K562 (cell line): ENCODE data around the gene C1QTNF7. TPM values are rescaled to one million over a fixed set of nuclear protein-coding genes. Genes with fewer than 3 reads are reported as not detected.

Experiments
- ATAC-seq: fragments of 200-7000 bp; cut with Tn5 transposase; 3 replicates; pipeline ENCODE4 v1.9.1; 2020; ENCODE audit warnings: moderate library complexity
- BruUV-seq: library from RNA; stranded (reverse); fragments of 400-500 nt; replicated peaks from 2 replicates; lab custom pipeline; 2021; lab: Mats Ljungman, UMichigan
- CTCF ChIA-PET: fragments of 300-600 bp; formaldehyde crosslinking; extraction: SDS; loops from one replicate; lab custom pipeline; 2021; ENCODE audit warnings: low intra/inter-chr PET ratio; lab: Yijun Ruan, JAX
- POLR2A ChIA-PET: fragments of 300-600, 350-650 bp; sonication (Branson Sonifier 250); formaldehyde crosslinking; extraction: SDS; loops from one replicate; lab custom pipeline; 2021; ENCODE audit warnings: antibody characterized with exemption, inconsistent platforms; lab: Yijun Ruan, JAX
- DNase-seq, 4 experiments: peaks; one replicate each; pipeline versions ENCODE4 v3.0.0 to v3.0.0-alpha.2; 2011 to 2018; ENCODE audit warnings: low spot score in 3 of 4, mixed read lengths in 3 of 4; ENCODE audit errors: extremely low read depth in 1 of 4
- FAIRE-seq: peaks from 2 replicates; lab custom pipeline; 2011; peaks lifted over from hg19 to GRCh38; lab: Jason Lieb, UNC
- H2AFZ ChIP-seq: 2 replicates; pipeline ENCODE4 v1.6.0; 2011; ENCODE audit warnings: low read depth, low read length, control low read depth, inconsistent platforms
- H3K27ac ChIP-seq: fragments of 200-600 bp; 3 replicates; pipeline ENCODE4 v1.8.0; 2011; ENCODE audit warnings: low read depth, mild to moderate bottlenecking, control low read depth, inconsistent platforms, low read length, moderate library complexity, mixed read lengths; ENCODE audit errors: extremely low read depth
- H3K27me3 ChIP-seq, 2 experiments: fragments of 300-600 bp in 1 of 2; 2 replicates in 1 of 2; 3 replicates in 1 of 2; pipeline versions ENCODE4 v1.6.0 to v1.8.0; 2011; ENCODE audit warnings: inconsistent platforms in 2 of 2, low read length in 2 of 2, mild to moderate bottlenecking in 1 of 2, mixed read lengths in 1 of 2, moderate library complexity in 1 of 2; ENCODE audit not compliant: control insufficient read depth in 2 of 2, insufficient read depth in 2 of 2
- H3K36me3 ChIP-seq: fragments of 300-600 bp; 3 replicates; pipeline ENCODE4 v1.8.0; 2011; ENCODE audit warnings: mild to moderate bottlenecking, low read length, inconsistent platforms; ENCODE audit not compliant: control insufficient read depth, insufficient read depth
- H3K4me1 ChIP-seq, 2 experiments: fragments of 200-600 bp in 1 of 2; replicated peaks in 1 of 2; 2 replicates in 1 of 2; 3 replicates in 1 of 2; pipeline versions ENCODE4 v1.5.1 to v1.8.0; 2011; ENCODE audit warnings: inconsistent platforms in 2 of 2, low read length in 2 of 2, mild to moderate bottlenecking in 1 of 2, mixed read lengths in 1 of 2, moderate library complexity in 1 of 2; ENCODE audit not compliant: control insufficient read depth in 2 of 2, insufficient read depth in 2 of 2
- H3K4me2 ChIP-seq: 2 replicates; pipeline ENCODE4 v1.6.1; 2011; ENCODE audit warnings: low read length, control low read depth, inconsistent platforms, mixed read lengths; ENCODE audit not compliant: insufficient read depth
- H3K4me3 ChIP-seq: fragments of 200-600 bp; sonication (generic), shearing (Covaris generic); 2 replicates; pipeline ENCODE4 v1.5.1; 2016; ENCODE audit warnings: control low read depth, inconsistent platforms
- H3K79me2 ChIP-seq: fragments of 200-600 bp; 3 replicates; pipeline ENCODE4 v1.8.0; 2011; ENCODE audit warnings: low read length, inconsistent platforms; ENCODE audit not compliant: control insufficient read depth, insufficient read depth
- H3K9ac ChIP-seq, 2 experiments: 2 replicates each; pipeline versions ENCODE4 v1.6.0 to v1.6.1; 2011; ENCODE audit warnings: low read depth in 2 of 2, low read length in 2 of 2, control low read depth in 1 of 2, inconsistent platforms in 1 of 2, mild to moderate bottlenecking in 1 of 2, mixed read lengths in 1 of 2; ENCODE audit not compliant: insufficient read depth in 1 of 2
- H3K9me1 ChIP-seq: one replicate; pipeline ENCODE4 v1.6.0; 2011; ENCODE audit warnings: inconsistent platforms, mild to moderate bottlenecking, low read length, moderate library complexity; ENCODE audit not compliant: control insufficient read depth, insufficient read depth
- H3K9me3 ChIP-seq: replicated peaks from 2 replicates; pipeline ENCODE4 v1.5.1; 2011; ENCODE audit warnings: low read depth, low read length, inconsistent platforms; ENCODE audit not compliant: control insufficient read depth, insufficient read depth
- H4K20me1 ChIP-seq: replicated peaks from 2 replicates; pipeline ENCODE4 v1.6.1; 2011; ENCODE audit warnings: low read length, inconsistent platforms, mixed read lengths; ENCODE audit not compliant: control insufficient read depth, insufficient read depth
- ARHGAP35 ChIP-seq: fragments of 450-650 bp; IDR thresholded peaks from 2 replicates; pipeline ENCODE4 v1.6.1; 2018; ENCODE audit not compliant: partially characterized antibody
- ATF7 ChIP-seq: fragments of 450-650 bp; IDR thresholded peaks from 2 replicates; pipeline ENCODE4 v1.7.1; 2014; ENCODE audit warnings: mild to moderate bottlenecking, moderate library complexity
- CHAMP1 ChIP-seq: fragments of 450-650 bp; IDR thresholded peaks from 2 replicates; pipeline ENCODE4 v1.6.1; 2016; ENCODE audit warnings: mild to moderate bottlenecking
- ETS1 ChIP-seq: conservative IDR thresholded peaks from 2 replicates; pipeline ENCODE4 v1.6.1; 2011; ENCODE audit warnings: low read depth, mild to moderate bottlenecking, low read length; ENCODE audit not compliant: control insufficient read depth
- MAZ ChIP-seq, 2 experiments: fragments of 450-650 bp in 1 of 2; sonication (generic) in 1 of 2; formaldehyde crosslinking; IDR thresholded peaks in 1 of 2; conservative IDR thresholded peaks in 1 of 2; 2 replicates each; pipeline versions ENCODE4 v1.4.0 to v1.5.0; 2020; ENCODE audit warnings: mild to moderate bottlenecking in 1 of 2, missing genetic modification reagents in 1 of 2
- MCM5 ChIP-seq: fragments of 450-650 bp; IDR thresholded peaks from 2 replicates; pipeline ENCODE4 v1.6.1; 2016; ENCODE audit warnings: low read depth
- OTX1 ChIP-seq: fragments of 450-650 bp; formaldehyde crosslinking; IDR thresholded peaks from 2 replicates; pipeline ENCODE4 v1.4.0; 2022; ENCODE audit warnings: mild to moderate bottlenecking
- PHF20 ChIP-seq: fragments of 450-650 bp; IDR thresholded peaks from 2 replicates; pipeline ENCODE4 v1.6.1; 2018; ENCODE audit not compliant: partially characterized antibody
- POLR2A ChIP-seq: fragments of 450-650 bp; conservative IDR thresholded peaks from 2 replicates; pipeline ENCODE4 v1.6.1; 2016
- TFE3 ChIP-seq: fragments of 450-650 bp; formaldehyde crosslinking; IDR thresholded peaks from 2 replicates; pipeline ENCODE4 v1.4.0; 2020; ENCODE audit warnings: mild to moderate bottlenecking, mixed read lengths
- TOE1 ChIP-seq, 2 experiments: fragments of 450-650 bp in 1 of 2; sonication (generic) in 1 of 2; formaldehyde crosslinking in 1 of 2; IDR thresholded peaks; 2 replicates each; pipeline versions ENCODE4 v1.7.1 to v1.8.0; 2016 to 2022; ENCODE audit warnings: borderline replicate concordance in 2 of 2, mild to moderate bottlenecking in 2 of 2, antibody characterized with exemption in 1 of 2, inconsistent platforms in 1 of 2, low read depth in 1 of 2, missing genetic modification reagents in 1 of 2, moderate library complexity in 1 of 2
- YBX1 ChIP-seq: fragments of 450-650 bp; IDR thresholded peaks from 2 replicates; pipeline ENCODE4 v1.7.1; 2016; ENCODE audit warnings: mild to moderate bottlenecking
- ZFPM2 ChIP-seq: fragments of 250-450 bp; sonication (Bioruptor Pico); IDR thresholded peaks from 2 replicates; pipeline ENCODE4 v1.5.1; 2022; ENCODE audit warnings: mild to moderate bottlenecking
- ZNF274 ChIP-seq: IDR thresholded peaks from 2 replicates; pipeline ENCODE4 v1.6.1; 2011; ENCODE audit warnings: low read depth, mild to moderate bottlenecking, low read length, moderate library complexity, borderline replicate concordance
- ZNF282 ChIP-seq: sonication (generic); formaldehyde crosslinking; IDR thresholded peaks from 2 replicates; pipeline ENCODE4 v1.8.1; 2023; ENCODE audit warnings: missing genetic modification reagents
- ZNF347 ChIP-seq: fragments of 450-650 bp; formaldehyde crosslinking; IDR thresholded peaks from 2 replicates; pipeline ENCODE4 v1.4.0; 2020; ENCODE audit warnings: low read depth, mild to moderate bottlenecking, moderate library complexity
- WGBS: fragments of 100-300 bp; shearing (Covaris generic); methylation state at CpG from one replicate; pipeline ENCODE4 v1.1.6; 2016; ENCODE audit warnings: low coverage, mixed read lengths; ENCODE audit not compliant: insufficient coverage; ENCODE audit errors: missing lambda C conversion rate; 5-methylcytosine and 5-hydroxymethylcytosine counted together
- in situ Hi-C: fragments of 300-500 bp; cut with MboI; formaldehyde crosslinking; loops from 4 replicates; pipeline ENCODE4 v1.15.0; 2018; ENCODE audit warnings: inconsistent platforms, mixed read lengths
- intact Hi-C: fragments of 100-400 bp; cut with micrococcal nuclease; formaldehyde crosslinking; loops from 2 replicates; pipeline ENCODE4 v1.14.2; 2022
- polyA plus RNA-seq, 8 experiments: library from polyadenylated mRNA; depleted of rRNA in 4 of 8; stranded (reverse) in 5 of 8; unstranded in 3 of 8; fragments of >200 nt; fragmentation: Nextera tagmentation in 2 of 8; fragmentation: Illumina TruSeq in 1 of 8; extraction: Ambion mirVana in 2 of 8; extraction: Trizol in 1 of 8; gene quantifications; 2 replicates each; pipeline versions ENCODE4 v1.2.1 to v1.2.3, GENCODE V29; 2011 to 2014; ENCODE audit warnings: inconsistent platforms in 1 of 8, missing spikeins in 1 of 8
- total RNA-seq, 7 experiments: library from RNA; depleted of rRNA in 6 of 7; stranded (reverse); fragments of >200 nt in 6 of 7; fragmentation: Illumina TruSeq in 2 of 7; extraction: Trizol in 2 of 7; gene quantifications; 2 replicates each; pipeline versions ENCODE4 v1.2.1 to v1.2.3, GENCODE V29; 2011 to 2021; ENCODE audit warnings: low replicate concordance in 1 of 7

Gene C1QTNF7
- total and polyA plus RNA-seq, 9 of the 15 experiments (the other 6 are each of a cell fraction or from before 2014, with no cell fraction given), result not detected

- in situ Hi-C loops (no loop called here), intact Hi-C loops (no loop called here)
- no peaks in the 10 kb centered on the region for H3K79me2 ChIP-seq
- DNase-seq, result no peak
- ATAC-seq, result no peak
- H3K9me3 ChIP-seq, result no peaks in the 10 kb centered on the region
- H3K4me1 ChIP-seq, result no peaks in the 10 kb centered on the region
- no peak overlapping the region for H3K27ac ChIP-seq
- no peak for TF ChIP-seq ZNF347 (CRISPR knock-in tag)
- TF ChIP-seq MCM5, result no peak
- no peak for TF ChIP-seq POLR2A
- TF ChIP-seq YBX1, result no peak
- no peak for TF ChIP-seq ZFPM2 (CRISPR knock-in tag)
- TF ChIP-seq ETS1, result no peak
- TF ChIP-seq ZNF274, result no peak
- no peak for TF ChIP-seq PHF20
- no peak for TF ChIP-seq ZNF282 (CRISPR knock-in tag)
- TF ChIP-seq TFE3, result no peak
- no peak for TF ChIP-seq TOE1 (IDR thresholded peaks at IDR 0.05; ENCODE audit: borderline replicate concordance)
- TF ChIP-seq TOE1 (CRISPR knock-in tag; IDR thresholded peaks at IDR 0.05; ENCODE audit: borderline replicate concordance, low read depth), result no peak
- no peak for TF ChIP-seq ARHGAP35
- TF ChIP-seq ATF7, result no peak
- no peak for TF ChIP-seq MAZ (CRISPR knock-in tag; conservative IDR thresholded peaks at IDR 0.05 in 1 of 2, IDR thresholded peaks at IDR 0.05 in 1 of 2)
- TF ChIP-seq OTX1, result no peak
- no peak for TF ChIP-seq CHAMP1
- H3K36me3 ChIP-seq, result no peaks in the 10 kb centered on the region
- no TSS peak for BruUV-seq
- H4K20me1 ChIP-seq, result no peaks in the 10 kb centered on the region
- ChIA-PET CTCF (no interaction called here), POLR2A (interaction anchor here (1.6 kb wide), 1 partner anchor 12 kb away, joined by 5 read pairs; no protein-coding TSS in a partner anchor)
- no peak for FAIRE-seq
- WGBS, result 0% methylated on average over 2 of the region's 2 CpGs
- H2AFZ ChIP-seq, result no peak overlapping the region
- no peak overlapping the region for H3K9ac ChIP-seq
- H3K4me3 ChIP-seq, result no peak overlapping the region
- no peak overlapping the region for H3K4me2 ChIP-seq
- no peaks in the 10 kb centered on the region for H3K9me1 ChIP-seq
- no peaks in the 10 kb centered on the region for H3K27me3 ChIP-seq
Measured at GRCh38 chr4:15425520-15425919, 2.3 kb upstream of the C1QTNF7 start.
